ENCODE results near the gene DCAF5. TPM values are rescaled to one million over a fixed set of nuclear protein-coding genes. Genes with fewer than 3 reads are reported as not detected.
"Not testable (repeated sequence)": the region's sequence is repeated elsewhere in the genome, so short reads cannot be mapped to it uniquely, and the experiment has no call there.

Gene DCAF5
- 12.2 and 30.8 TPM in 2 replicates for total RNA-seq

- DNase-seq (ENCODE audit: low read depth): no peak
Measured at GRCh38 chr14:69152902-69153151, at the start of gene DCAF5. TSS of gene DCAF5 (minus strand) at chr14:69153119. CDS start at chr14:69152978, 141 bp downstream.

- no peak for DNase-seq (ENCODE audit: low read depth)
Measured at GRCh38 chr14:69199786-69200185, 46.9 kb upstream of the DCAF5 start.

- no peak for DNase-seq (ENCODE audit: low read depth)
Measured at GRCh38 chr14:69193721-69194120, 40.8 kb upstream of the DCAF5 start.

GRCh38 chr14:69191340-69192111, 38.6 kb upstream of the DCAF5 start, which contains the start of gene EXD2:
TSS of gene EXD2 (plus strand) at chr14:69191498. CDS start at chr14:69209471, 17,973 bp downstream.
- DNase-seq (ENCODE audit: low read depth): peak; percentile 77

GRCh38 chr14:69190191-69190590, 37.3 kb upstream of the DCAF5 start:
- no peak for DNase-seq (ENCODE audit: low read depth)

- DNase-seq (ENCODE audit: low read depth): no peak
Measured at GRCh38 chr14:69183735-69184134, 30.8 kb upstream of the DCAF5 start.

GRCh38 chr14:69182580-69182979, 29.7 kb upstream of the DCAF5 start:
- DNase-seq (ENCODE audit: low read depth): not testable (repeated sequence)

GRCh38 chr14:69181491-69181890, 28.6 kb upstream of the DCAF5 start:
- DNase-seq (ENCODE audit: low read depth): no peak

- no peak for DNase-seq (ENCODE audit: low read depth)
Measured at GRCh38 chr14:69175130-69175529, 22.2 kb upstream of the DCAF5 start.

GRCh38 chr14:69171569-69171968, 18.6 kb upstream of the DCAF5 start:
- DNase-seq (ENCODE audit: low read depth): no peak

- no peak for DNase-seq (ENCODE audit: low read depth)
Measured at GRCh38 chr14:69170839-69171238, 17.9 kb upstream of the DCAF5 start.

GRCh38 chr14:69165787-69166186, 12.9 kb upstream of the DCAF5 start:
- not testable (repeated sequence) for DNase-seq (ENCODE audit: low read depth)

- DNase-seq (ENCODE audit: low read depth): no peak
Measured at GRCh38 chr14:69161590-69161989, 8.7 kb upstream of the DCAF5 start.

- DNase-seq (ENCODE audit: low read depth): no peak
Measured at GRCh38 chr14:69156224-69156623, 3.3 kb upstream of the DCAF5 start.

GRCh38 chr14:69154779-69155178, 1.9 kb upstream of the DCAF5 start:
- peak; percentile 77 for DNase-seq (ENCODE audit: low read depth)

GRCh38 chr14:69153873-69154270, 953 bp upstream of the DCAF5 start:
- no peak for DNase-seq (ENCODE audit: low read depth)

- DNase-seq (ENCODE audit: low read depth): peak; percentile 88
Measured at GRCh38 chr14:69153152-69153872, 393 bp upstream of the DCAF5 start.

- DNase-seq (ENCODE audit: low read depth): peak; percentile 40
Measured at GRCh38 chr14:69152181-69152901, 578 bp downstream of the DCAF5 start.

- peak; percentile 30 for DNase-seq (ENCODE audit: low read depth)
Measured at GRCh38 chr14:69151458-69152180, 1.3 kb downstream of the DCAF5 start.

GRCh38 chr14:69149461-69150244, 3.3 kb downstream of the DCAF5 start:
- DNase-seq (ENCODE audit: low read depth): no peak

- no peak for DNase-seq (ENCODE audit: low read depth)
Measured at GRCh38 chr14:69142101-69142500, 10.8 kb downstream of the DCAF5 start.

Data from renal cortical epithelial cell (primary cell).